GM18868 (cell line): ENCODE measurements around the gene DERA.
A peak's percentile ranks its signal among the peaks of the same experiment; 100 is the strongest.
"Not testable (repeated sequence)": the region's sequence is repeated elsewhere in the genome, so short reads cannot be mapped to it uniquely, and the experiment has no call there.

Experiments used
- ATAC-seq: cut with Tn5 transposase; IDR thresholded peaks from one replicate; pipeline ENCODE4 v1.9.1; 2021; ENCODE audit warnings: mild to moderate bottlenecking, moderate library complexity; ENCODE audit not compliant: unreplicated experiment

The DERA gene

DNA sequence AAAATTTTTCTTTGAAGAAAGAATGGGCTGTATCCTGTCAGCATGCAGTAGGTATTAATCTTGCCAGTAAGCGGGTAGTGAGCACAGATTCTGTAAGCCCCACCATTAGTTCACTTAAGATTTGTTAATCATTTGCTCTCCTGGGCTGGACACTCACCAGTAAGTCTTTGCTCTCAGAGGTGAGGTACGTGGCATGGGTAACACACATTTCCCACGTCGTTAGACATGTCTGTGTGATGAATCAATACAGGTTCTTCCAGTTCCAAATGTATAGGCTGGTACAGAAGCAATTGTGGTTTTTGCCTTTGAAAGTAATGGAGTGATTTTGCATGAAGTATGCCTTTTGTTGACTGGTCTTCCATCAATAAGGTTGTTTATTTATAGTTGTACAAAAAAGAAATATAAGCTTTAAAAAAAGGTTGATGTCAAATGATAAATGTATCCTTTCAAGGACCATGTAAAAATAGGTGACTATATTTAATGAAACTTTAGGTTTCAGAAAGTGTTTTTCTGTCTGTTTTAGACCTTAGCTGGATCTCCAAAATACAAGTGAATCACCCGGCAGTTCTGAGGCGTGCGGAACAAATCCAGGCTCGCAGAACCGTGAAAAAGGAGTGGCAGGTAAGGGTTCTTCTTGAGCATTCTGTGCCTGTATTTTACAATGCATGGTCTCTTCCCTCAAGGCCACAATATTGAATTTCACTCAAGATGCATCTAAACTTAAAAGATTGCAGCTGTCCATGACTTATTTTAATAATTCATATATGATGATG is 45.5 kb downstream of the DERA start:
- ATAC-seq = no peak

- no peak for ATAC-seq
Observed at GRCh38 chr12:15962760-15963159, 51.6 kb downstream of the DERA start.

DNA sequence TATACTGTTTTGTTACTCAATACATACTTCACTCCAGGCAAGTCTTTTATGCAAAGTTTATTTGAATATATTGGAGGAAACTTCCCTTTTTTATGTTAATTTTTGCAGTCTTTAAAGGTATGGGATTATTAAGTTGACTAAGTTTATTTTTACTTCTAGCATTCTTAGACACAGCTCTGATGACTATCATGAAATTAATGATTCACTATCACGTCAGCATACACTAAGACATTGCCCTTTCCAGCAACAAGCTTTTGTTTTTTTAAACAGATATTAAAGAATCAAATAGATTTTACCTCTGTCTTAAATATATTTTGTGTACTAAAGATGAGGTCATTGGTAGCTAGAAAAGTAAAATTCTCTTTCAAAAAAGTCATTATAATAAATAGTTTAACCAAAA is 52.1 kb downstream of the DERA start:
- ATAC-seq = no peak

DNA sequence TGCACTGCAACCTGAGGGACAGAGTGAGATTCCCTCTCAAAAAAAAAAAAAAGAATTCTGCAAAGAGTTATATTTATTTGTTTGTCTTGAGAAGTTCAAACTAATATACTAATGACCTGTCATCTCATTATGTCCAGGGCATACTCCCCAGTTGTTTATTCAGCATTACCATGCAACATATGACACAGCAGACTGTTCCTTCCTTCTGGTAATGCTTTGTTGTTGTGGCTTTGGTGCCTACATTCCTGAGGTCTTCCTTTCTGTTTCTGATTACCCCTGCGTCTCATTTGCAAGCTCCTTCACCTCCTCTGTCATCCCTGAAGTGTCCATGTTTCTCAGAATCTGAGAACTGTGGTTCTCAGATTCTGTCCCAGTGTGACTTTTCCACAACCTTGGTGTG is 55.3 kb downstream of the DERA start:
- no peak for ATAC-seq

DNA sequence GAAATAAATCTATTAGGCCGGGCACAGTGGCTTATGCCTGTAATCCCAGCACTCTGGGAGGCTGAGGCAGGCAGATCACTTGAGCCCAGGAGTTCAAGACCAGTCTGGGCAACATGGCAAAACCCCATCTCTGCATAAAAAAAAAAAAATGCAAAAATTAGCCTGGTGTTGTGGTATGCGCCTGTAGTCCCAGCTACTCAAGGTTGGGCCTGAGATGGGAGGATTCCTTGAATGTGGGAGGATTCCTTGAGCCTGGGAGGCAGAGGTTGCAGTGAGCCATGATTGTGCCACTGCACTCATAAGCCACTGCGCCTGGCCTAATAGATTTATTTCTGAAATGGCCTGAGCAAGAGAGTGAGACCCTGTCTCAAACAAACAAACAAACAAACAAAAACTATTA is 55.9 kb downstream of the DERA start:
- ATAC-seq = not testable (repeated sequence)

DNA sequence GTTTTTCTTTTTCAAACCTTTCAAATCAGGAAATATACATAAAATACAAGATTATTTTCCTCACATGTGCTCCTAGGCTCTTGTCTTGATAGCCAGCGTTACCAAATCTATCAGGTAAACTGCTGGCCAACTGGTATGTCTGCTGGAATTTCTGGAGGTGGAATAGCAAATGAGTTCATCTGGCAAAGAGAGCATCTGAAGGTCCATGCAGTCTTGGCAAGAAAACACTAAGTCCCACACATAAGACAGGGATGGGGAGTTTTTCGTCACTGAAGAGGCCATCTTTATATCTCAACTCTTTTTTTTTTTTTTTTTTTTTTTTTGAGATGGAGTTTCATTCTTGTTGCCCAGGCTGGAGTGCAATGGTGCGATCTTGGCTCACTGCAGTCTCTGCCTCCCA is 60.1 kb downstream of the DERA start:
- no peak for ATAC-seq

- no peak for ATAC-seq
Observed at GRCh38 chr12:15972894-15973293, 61.8 kb downstream of the DERA start.

GRCh38 chr12:15977999-15978951 is 67.1 kb downstream of the DERA start:
- ATAC-seq = peak; percentile 69

GRCh38 chr12:15979096-15980092 is 68.3 kb downstream of the DERA start:
- ATAC-seq = peak; percentile 66

DNA sequence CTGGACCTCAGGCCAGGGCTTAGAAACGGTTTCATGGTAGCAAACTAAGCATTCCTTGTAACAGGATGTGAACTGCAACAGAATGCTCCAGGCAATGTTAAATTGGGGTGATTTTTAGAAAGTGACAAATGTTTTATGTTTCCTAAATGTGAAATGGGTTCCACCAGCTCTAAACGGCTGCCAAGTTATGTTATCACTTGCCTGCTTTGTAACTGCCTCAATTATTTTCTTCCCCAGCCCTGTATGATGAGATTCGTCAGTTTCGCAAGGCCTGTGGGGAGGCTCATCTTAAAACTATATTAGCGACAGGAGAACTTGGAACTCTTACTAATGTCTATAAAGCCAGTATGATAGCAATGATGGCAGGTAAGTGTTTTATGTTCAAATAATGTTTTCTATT is 70.9 kb downstream of the DERA start:
- ATAC-seq = no peak

- ATAC-seq = no peak
Observed at GRCh38 chr12:15982471-15982870, 71.3 kb downstream of the DERA start.

- no peak for ATAC-seq
Observed at GRCh38 chr12:15982921-15983320, 71.8 kb downstream of the DERA start.

- peak; percentile 36 for ATAC-seq
Observed at GRCh38 chr12:15984097-15984800, 73.1 kb downstream of the DERA start.

- no peak for ATAC-seq
Observed at GRCh38 chr12:15984963-15985362, 73.8 kb downstream of the DERA start.

- ATAC-seq = no peak
Observed at GRCh38 chr12:15987696-15988095, 76.6 kb downstream of the DERA start.

DNA sequence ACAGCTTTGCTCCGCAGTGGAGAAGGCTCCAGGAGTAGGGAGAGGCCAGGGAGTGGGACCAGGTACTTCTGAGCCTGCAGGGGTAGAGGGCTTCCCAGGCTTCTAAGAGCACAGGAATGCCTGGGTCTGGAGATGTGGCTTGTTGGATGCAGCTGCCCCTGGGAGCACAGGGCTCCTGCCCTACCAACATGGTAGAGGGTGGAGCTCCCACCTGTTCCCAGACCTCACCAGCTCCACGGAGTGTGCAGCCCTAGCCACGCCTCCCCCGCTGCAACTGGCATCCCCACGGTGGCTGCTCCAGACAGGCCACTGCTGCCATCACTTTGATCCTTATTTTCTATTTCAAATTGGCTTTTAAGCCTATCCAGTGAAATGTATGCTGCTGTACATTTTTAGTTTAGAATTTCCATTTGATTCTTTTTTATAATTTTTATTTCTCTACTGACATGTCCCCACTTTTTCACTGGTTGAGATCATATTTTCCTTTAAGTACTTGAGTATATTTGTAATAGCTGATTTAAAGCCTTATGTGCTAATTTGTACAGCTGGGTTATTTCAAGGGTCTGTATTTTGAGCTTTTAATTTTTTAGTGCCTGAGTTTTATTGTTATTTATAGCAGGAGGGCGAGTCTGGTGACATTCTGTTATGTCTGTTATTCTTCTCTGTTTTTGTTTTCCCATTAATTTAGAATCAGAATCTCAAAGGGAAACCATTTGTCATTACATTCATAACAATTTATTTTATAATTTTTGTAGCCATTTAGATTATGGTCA is 78.0 kb downstream of the DERA start:
- ATAC-seq = no peak

DNA sequence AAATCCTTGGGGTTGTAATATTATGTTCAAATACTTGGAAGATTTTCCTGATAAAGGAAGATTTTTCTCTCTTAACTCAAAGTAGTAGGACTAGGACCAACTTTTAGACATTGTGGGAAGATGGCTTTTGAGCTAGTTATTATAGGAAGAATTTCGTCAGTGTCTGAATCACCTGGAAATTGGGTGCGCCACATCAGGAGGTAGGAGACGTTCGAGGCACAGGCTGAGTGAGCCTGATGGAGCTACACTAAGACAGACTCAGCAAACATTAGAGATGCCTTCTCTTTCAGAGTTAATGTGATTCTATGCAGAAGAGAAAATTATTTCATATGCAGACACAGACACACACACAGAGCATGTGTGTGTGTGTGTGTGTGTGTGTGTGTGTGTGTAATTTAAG is 84.7 kb downstream of the DERA start:
- no peak for ATAC-seq

GRCh38 chr12:15996254-15996653 is 85.1 kb downstream of the DERA start:
- ATAC-seq = peak; percentile 49

DNA sequence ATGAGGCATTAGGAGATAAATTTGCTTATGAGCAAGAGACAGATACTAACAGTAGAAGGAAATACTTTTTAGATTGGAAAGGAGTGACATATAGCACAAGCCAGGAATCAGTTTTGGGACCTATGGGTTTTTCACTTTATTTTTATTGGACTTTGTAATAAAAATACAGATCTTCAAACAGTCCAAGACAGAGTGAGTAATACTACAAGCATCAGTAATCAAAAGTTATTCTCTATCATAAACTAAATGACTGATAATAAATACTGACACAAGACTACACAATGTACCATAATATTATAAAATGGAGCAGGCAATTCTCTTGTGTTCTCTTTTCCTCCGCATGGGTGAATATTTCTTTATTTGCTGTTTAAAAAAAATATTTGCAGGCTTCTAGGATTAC is 85.8 kb downstream of the DERA start:
- ATAC-seq = no peak
